ENCODE measurements around the gene DOK5. TPM values are rescaled to one million over a fixed set of nuclear protein-coding genes. Genes with fewer than 3 reads are reported as not detected.

Gene DOK5
- total and polyA plus RNA-seq, 2 of the 4 experiments (the other 2 are of a cell fraction): 2.8 to 3.9 TPM

GRCh38 chr20:54570561-54570960 lies 95.2 kb downstream of the DOK5 start:
- intact Hi-C loops (cut with micrococcal nuclease) (no loop called here), dilution Hi-C loops (cut with HindIII; ENCODE audit: low sequenced_read_pairs, unreplicated experiment) (no loop called here), in situ Hi-C loops (cut with MboI; ENCODE audit: low sequenced_read_pairs) (no loop called here)
- WGBS, 2 experiments (ENCODE audit: extremely low coverage in 2 of 2, insufficient read length in 1 of 2): no CpG with 5 or more reads among the region's 2 CpGs
- Histone ChIP-seq H3K27ac (ENCODE audit: insufficient read depth, low read length) (no peak overlapping the region), H4K8ac (ENCODE audit: low read depth in 2 of 2, low read length in 2 of 2) (no peak overlapping the region), H3K9ac (ENCODE audit: low read depth, low read length) (no peak overlapping the region), H3K4me2 (ENCODE audit: low read depth, low read length) (no peak overlapping the region), H2BK20ac (ENCODE audit: low read depth, low read length) (no peak overlapping the region), H2BK120ac (ENCODE audit: low read depth, low read length) (no peak overlapping the region), H2AK5ac (ENCODE audit: low read depth, low read length) (no peak overlapping the region), H3K4me1 (ENCODE audit: control insufficient read depth, insufficient read depth, low read length) (no peaks in the 10 kb centered on the region), H3K4ac (ENCODE audit: low read depth, low read length) (no peak overlapping the region), H3K14ac (replicated peaks; ENCODE audit: low read depth, low read length) (no peak overlapping the region), H2BK5ac (ENCODE audit: low read depth, low read length, poor library complexity, severe bottlenecking) (no peak overlapping the region), H3K9me1 (ENCODE audit: insufficient read depth, low read length) (no peaks in the 10 kb centered on the region), H3K18ac (ENCODE audit: low read depth, low read length) (no peak overlapping the region), H2BK15ac (ENCODE audit: low read depth, low read length) (no peak overlapping the region), H3K56ac (ENCODE audit: extremely low read depth, insufficient read depth, low read length) (no peak overlapping the region), H4K91ac (ENCODE audit: insufficient read depth, low read depth, low read length) (no peak overlapping the region), H3K4me3 (ENCODE audit: insufficient read depth, low read depth, low read length) (no peak overlapping the region), H2AFZ (replicated peaks; ENCODE audit: low read length, poor library complexity) (no peak overlapping the region), H2AK9ac (replicated peaks; ENCODE audit: low read depth, low read length, poor library complexity) (no peak overlapping the region), H3K23ac (ENCODE audit: low read depth, low read length) (no peak overlapping the region), H4K20me1 (ENCODE audit: insufficient read depth, low read length) (no peaks in the 10 kb centered on the region), H3K79me1 (ENCODE audit: low read depth in 1 of 2, low read length in 2 of 2) (no peaks in the 10 kb centered on the region), H3K36me3 (ENCODE audit: control insufficient read depth, insufficient read depth, low read length) (no peaks in the 10 kb centered on the region), H3K9me3 (ENCODE audit: control insufficient read depth, insufficient read depth, low read length) (peaks cover 2% of the 10 kb centered on the region; the same call in 1 of the 2 replicates), H3K27me3 (ENCODE audit: control insufficient read depth, insufficient read depth, low read length) (no peaks in the 10 kb centered on the region), H4K5ac (ENCODE audit: low read depth, low read length) (no peak overlapping the region)
- no peak for ATAC-seq (ENCODE audit: low read depth)
- POLR2A ChIA-PET (ENCODE audit: unreplicated experiment): no interaction called here
- TF ChIP-seq FOS (IDR thresholded peaks at IDR 0.05; ENCODE audit: low read depth, low read length) (no peak), SMC3 (IDR thresholded peaks at IDR 0.05; ENCODE audit: low read depth, low read length) (no peak), POLR2A (IDR thresholded peaks at IDR 0.05; ENCODE audit: low read depth, low read length) (no peak), CEBPB (IDR thresholded peaks at IDR 0.05; ENCODE audit: low read depth, low read length) (no peak), RCOR1 (IDR thresholded peaks at IDR 0.05; ENCODE audit: insufficient replicate concordance, low read length) (no peak), BHLHE40 (IDR thresholded peaks at IDR 0.05; ENCODE audit: low read depth, low read length) (no peak), RAD21 (IDR thresholded peaks at IDR 0.05; ENCODE audit: low read length) (no peak), MXI1 (IDR thresholded peaks at IDR 0.05; ENCODE audit: borderline replicate concordance, low read depth, low read length) (no peak), NFE2L2 (IDR thresholded peaks at IDR 0.05; ENCODE audit: low read depth, low read length) (no peak), RFX5 (IDR thresholded peaks at IDR 0.05; ENCODE audit: low read depth, low read length) (no peak), CHD1 (IDR thresholded peaks at IDR 0.05; ENCODE audit: low read depth, low read length) (no peak), MAZ (IDR thresholded peaks at IDR 0.05; ENCODE audit: borderline replicate concordance, low read depth, low read length) (no peak), USF2 (IDR thresholded peaks at IDR 0.05; ENCODE audit: low read depth, low read length) (no peak), MAFK (IDR thresholded peaks at IDR 0.05; ENCODE audit: low read depth, low read length) (no peak)
- TF ChIP-seq, protein P1, sequence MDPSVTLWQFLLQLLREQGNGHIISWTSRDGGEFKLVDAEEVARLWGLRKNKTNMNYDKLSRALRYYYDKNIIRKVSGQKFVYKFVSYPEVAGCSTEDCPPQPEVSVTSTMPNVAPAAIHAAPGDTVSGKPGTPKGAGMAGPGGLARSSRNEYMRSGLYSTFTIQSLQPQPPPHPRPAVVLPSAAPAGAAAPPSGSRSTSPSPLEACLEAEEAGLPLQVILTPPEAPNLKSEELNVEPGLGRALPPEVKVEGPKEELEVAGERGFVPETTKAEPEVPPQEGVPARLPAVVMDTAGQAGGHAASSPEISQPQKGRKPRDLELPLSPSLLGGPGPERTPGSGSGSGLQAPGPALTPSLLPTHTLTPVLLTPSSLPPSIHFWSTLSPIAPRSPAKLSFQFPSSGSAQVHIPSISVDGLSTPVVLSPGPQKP (IDR thresholded peaks at IDR 0.05; ENCODE audit: borderline replicate concordance, low read depth, low read length): no peak
- TF ChIP-seq, protein P2, sequence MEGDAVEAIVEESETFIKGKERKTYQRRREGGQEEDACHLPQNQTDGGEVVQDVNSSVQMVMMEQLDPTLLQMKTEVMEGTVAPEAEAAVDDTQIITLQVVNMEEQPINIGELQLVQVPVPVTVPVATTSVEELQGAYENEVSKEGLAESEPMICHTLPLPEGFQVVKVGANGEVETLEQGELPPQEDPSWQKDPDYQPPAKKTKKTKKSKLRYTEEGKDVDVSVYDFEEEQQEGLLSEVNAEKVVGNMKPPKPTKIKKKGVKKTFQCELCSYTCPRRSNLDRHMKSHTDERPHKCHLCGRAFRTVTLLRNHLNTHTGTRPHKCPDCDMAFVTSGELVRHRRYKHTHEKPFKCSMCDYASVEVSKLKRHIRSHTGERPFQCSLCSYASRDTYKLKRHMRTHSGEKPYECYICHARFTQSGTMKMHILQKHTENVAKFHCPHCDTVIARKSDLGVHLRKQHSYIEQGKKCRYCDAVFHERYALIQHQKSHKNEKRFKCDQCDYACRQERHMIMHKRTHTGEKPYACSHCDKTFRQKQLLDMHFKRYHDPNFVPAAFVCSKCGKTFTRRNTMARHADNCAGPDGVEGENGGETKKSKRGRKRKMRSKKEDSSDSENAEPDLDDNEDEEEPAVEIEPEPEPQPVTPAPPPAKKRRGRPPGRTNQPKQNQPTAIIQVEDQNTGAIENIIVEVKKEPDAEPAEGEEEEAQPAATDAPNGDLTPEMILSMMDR (conservative IDR thresholded peaks at IDR 0.05; ENCODE audit: low read depth, low read length): no peak
- no TSS peak for BruUV-seq (replicated peaks)
- no peak for DNase-seq
- CTCF ChIA-PET: no interaction called here
